Mammary epithelial cell (primary cell): ENCODE data around the gene SKIC2.

Experiments used
- EZH2 ChIP-seq: IDR thresholded peaks from 2 replicates; pipeline ENCODE4 v1.6.1; 2012; ENCODE audit warnings: low read length, inconsistent platforms, borderline replicate concordance
- TF ChIP-seq, protein P1 (sequence below), 2 donors: IDR thresholded peaks in 1 of 2; conservative IDR thresholded peaks in 1 of 2; 2 replicates each; pipeline ENCODE4 v1.5.1; 2011 to 2012; ENCODE audit warnings: inconsistent platforms in 2 of 2, low read length in 2 of 2, mild to moderate bottlenecking in 2 of 2, control low read depth in 1 of 2, low read depth in 1 of 2; ENCODE audit not compliant: insufficient read depth in 1 of 2; ENCODE audit errors: extremely low read depth in 1 of 2

DNA sequence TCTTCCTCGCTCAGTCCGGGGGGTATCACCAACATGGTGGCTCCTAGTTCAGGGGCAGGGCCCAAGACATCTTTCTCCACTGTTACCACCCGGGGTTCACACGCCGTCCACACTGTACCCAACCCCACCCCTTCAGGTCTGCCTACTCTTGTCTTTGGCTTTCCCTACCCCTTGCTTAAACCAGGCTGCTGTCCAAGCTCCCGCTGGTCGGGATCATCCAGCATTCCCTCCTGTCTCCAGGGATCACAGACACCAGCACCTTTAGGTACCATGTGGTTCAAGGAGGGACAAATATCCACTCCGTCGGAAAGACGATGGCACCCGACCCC lies 599 bp upstream of the SKIC2 start:
- TF ChIP-seq, protein P1, sequence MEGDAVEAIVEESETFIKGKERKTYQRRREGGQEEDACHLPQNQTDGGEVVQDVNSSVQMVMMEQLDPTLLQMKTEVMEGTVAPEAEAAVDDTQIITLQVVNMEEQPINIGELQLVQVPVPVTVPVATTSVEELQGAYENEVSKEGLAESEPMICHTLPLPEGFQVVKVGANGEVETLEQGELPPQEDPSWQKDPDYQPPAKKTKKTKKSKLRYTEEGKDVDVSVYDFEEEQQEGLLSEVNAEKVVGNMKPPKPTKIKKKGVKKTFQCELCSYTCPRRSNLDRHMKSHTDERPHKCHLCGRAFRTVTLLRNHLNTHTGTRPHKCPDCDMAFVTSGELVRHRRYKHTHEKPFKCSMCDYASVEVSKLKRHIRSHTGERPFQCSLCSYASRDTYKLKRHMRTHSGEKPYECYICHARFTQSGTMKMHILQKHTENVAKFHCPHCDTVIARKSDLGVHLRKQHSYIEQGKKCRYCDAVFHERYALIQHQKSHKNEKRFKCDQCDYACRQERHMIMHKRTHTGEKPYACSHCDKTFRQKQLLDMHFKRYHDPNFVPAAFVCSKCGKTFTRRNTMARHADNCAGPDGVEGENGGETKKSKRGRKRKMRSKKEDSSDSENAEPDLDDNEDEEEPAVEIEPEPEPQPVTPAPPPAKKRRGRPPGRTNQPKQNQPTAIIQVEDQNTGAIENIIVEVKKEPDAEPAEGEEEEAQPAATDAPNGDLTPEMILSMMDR (conservative IDR thresholded peaks at IDR 0.05 in 1 of 2, IDR thresholded peaks at IDR 0.05 in 1 of 2; ENCODE audit: extremely low read depth in 1 of 2, insufficient read depth in 1 of 2, low read depth in 1 of 2, low read length in 2 of 2): no peak
- no peak for TF ChIP-seq EZH2
